Right ventricle myocardium inferior (tissue), 1 donor: ENCODE results near the gene MXRA7. TPM values are rescaled to one million over a fixed set of nuclear protein-coding genes. Genes with fewer than 3 reads are reported as not detected.
"Not testable (repeated sequence)": the region's sequence is repeated elsewhere in the genome, so short reads cannot be mapped to it uniquely, and the experiment has no call there.

Experiments
- ATAC-seq: fragments of 200-7000 bp; cut with Tn5 transposase; one replicate; pipeline ENCODE4 v1.9.1; 2020; ENCODE audit warnings: mild to moderate bottlenecking, moderate library complexity
- DNase-seq: peaks from one replicate; pipeline ENCODE4 v3.0.0; 2021; ENCODE audit errors: missing footprints
- intact Hi-C: fragments of 100-400 bp; cut with DNase I; formaldehyde crosslinking; loops from one replicate; pipeline ENCODE4 v1.11.0; 2022
- total RNA-seq: library from RNA; stranded (reverse); fragmentation: NEBNext Ultra II Directional; extraction: Animal tissue kit (Norgen Biotek cat#: 25700); gene quantifications from one replicate; pipeline ENCODE4 v1.2.1, GENCODE V29; 2021
- donor health status: DM: no; HTN: yes; CAD: no; lungs with severe emphysema.

Gene MXRA7
- total RNA-seq, 1 donor from 2014 or later = 375 TPM

DNA sequence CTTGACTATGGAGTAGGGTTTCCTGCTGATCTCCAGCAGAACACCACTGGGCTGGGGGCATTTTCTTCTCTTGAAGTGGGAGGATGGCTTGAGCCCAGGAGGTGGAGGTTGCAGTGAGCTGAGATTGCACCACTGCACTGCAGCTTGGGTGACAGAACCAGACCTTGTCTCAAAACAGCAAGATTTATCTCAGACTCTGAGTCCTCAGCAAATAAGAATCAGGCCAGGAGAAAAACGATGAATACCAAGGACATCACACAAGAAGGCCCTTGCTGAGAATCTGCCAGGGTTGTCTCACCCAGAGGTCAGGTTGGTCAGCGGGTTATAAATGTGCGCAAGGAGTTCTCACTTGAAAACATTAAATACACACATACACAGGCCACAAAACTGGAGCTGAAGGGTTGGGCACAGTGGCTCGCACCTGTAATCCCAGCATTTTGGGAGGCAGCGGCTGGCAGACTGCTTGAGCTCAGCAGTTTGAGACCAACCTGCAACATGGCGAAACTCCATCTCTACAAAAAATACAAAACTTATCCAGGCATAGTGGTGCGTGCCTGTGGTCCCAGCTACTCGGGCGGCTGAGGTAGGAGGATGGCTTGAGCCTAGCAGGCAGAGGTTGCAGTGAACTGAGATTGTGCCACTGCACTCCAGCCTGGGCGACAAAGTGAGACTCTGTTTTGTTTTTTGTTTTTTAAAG is 7.7 kb downstream of the MXRA7 start:
- DNase-seq = no peak
- ATAC-seq = no peak
- intact Hi-C loops = no loop called here

DNA sequence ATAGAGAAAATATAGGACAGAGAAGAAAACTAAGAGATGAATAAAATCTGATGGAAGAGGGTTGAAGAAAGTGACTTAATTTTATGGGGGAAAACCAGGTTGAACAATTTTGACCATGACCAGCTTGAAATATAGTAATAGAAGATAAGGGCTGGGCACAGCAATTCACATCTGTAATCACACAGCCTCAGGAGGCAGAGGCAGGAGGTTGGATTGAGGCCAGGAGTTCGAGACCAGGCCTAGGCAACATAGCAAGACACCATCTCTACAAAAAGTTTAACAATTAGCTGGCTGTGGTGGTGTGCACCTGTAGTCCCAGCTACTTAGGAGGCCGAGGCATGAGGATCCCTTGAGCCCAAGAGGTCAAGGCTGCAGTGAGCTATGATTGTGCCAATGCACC is 8.7 kb downstream of the MXRA7 start:
- DNase-seq = no peak
- ATAC-seq = no peak

DNA sequence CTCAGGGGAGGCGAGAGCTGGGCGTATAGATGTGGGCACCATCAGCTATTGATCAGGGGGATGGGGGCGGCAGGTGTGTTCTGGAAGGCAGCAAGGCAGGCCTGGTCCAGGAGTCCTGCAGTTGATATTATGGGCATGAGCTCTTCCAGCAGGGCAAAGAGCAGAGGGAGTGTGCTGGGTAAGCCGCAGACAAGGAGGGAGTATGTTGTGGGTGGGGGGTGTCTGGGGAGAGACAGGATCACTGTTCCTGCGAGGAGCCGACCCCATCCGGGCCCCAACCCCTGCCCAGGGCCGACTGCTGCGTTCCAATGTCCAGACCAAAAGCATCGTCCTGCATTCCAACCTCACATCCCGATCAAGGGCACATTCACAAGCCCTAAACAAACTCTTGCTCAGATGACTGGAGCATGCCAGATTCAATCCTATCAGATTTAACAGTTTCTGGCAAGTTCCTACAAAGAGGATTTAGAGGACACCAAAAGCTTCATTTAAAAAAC is 9.2 kb downstream of the MXRA7 start:
- ATAC-seq (no peak), DNase-seq (no peak)
- intact Hi-C loops = loop anchor here (1.0 kb wide), 1 partner anchor 13 kb away; no protein-coding TSS in a partner anchor

More for the DNA sequence above, 8.7 kb downstream of the MXRA7 start:
- intact Hi-C loops = no loop called here

DNA sequence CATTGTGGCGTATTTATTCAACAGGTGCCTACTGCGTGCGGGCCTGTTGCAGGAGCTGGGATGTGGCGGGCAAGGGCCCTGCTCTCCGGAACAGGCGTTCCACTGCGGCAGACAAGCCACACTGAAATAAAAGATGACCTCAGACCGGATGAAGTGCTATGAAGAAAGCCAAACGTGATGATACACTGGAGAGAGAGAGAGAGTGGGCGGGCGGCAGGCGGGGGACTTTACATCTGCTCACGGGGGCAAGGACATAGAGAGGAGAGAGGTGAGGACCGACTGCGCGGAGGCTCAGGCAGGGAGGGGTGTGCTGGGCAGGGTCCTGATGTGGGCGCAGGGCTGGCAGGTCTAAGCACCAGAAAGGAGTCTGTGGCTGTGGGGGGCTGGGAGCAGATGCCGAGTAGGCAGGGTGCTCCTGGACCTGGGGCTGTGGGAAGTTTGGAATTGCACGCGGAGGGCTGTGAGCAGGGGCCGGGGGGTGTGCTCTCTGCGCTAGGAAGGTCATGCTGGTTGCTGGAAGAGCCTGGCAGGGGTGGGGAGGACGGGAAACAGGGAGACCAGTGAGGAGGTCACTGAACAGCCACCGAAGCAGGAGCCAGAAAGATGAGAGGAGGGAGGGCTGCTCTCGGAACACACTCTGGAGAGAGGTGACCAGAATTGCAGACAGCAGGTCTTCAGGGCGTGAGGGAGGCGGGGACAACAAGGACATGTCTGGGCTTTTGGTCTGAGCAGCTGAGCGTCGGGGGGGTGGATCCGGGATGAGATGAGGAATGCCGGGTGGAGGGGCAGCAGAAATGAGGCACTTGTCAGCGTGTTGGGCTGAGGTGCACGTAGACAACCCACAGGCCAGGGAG is 9.9 kb downstream of the MXRA7 start:
- peak; percentile 76 for ATAC-seq
- intact Hi-C loops = loop anchor here (1.0 kb wide), 1 partner anchor 13 kb away; no protein-coding TSS in a partner anchor
- DNase-seq = peak; percentile 84

DNA sequence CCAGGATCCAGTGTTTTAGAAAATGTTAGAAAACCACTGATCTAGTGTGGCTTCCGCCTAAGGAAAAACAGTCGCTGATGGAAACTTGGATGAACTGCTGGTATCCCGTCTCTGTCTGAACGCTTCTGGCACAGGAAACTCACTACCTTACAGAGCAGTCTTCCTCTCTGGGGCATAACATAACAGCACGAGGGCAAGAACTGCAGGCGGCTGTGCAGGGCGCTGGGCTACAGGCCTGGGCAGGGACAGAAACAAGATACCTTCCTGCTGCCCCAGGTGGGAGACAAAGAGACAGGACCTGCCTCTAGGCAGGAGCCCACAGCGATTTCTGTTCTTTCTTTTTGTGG is 10.5 kb downstream of the MXRA7 start:
- DNase-seq (no peak), ATAC-seq (peak; percentile 12)
- intact Hi-C loops = no loop called here

DNA sequence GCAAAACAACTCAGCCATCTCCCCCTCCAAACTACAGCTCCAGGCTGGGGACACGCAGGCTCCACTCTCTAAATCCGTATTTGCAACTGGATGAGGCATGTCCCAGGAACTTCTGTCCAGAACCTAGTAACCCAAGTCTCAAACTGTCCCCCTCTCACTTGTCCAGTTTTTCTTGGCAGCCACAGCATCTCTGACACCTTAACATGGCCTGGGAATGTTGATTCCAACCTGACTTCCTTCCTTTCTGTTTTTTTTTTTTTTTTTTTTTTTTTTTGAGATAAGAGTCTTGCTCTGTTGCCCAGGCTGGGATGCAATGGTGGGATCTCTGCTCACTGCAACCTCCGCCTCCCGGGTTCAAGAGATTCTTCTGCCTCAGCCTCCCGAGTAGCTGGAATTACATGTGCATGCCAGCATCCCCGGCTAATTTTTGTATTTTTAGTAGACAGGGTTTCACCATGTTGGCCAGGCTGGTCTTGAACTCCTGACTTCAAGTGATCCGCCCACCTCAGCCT is 12.2 kb downstream of the MXRA7 start:
- ATAC-seq, intact Hi-C loops, DNase-seq: not testable (repeated sequence)

DNA sequence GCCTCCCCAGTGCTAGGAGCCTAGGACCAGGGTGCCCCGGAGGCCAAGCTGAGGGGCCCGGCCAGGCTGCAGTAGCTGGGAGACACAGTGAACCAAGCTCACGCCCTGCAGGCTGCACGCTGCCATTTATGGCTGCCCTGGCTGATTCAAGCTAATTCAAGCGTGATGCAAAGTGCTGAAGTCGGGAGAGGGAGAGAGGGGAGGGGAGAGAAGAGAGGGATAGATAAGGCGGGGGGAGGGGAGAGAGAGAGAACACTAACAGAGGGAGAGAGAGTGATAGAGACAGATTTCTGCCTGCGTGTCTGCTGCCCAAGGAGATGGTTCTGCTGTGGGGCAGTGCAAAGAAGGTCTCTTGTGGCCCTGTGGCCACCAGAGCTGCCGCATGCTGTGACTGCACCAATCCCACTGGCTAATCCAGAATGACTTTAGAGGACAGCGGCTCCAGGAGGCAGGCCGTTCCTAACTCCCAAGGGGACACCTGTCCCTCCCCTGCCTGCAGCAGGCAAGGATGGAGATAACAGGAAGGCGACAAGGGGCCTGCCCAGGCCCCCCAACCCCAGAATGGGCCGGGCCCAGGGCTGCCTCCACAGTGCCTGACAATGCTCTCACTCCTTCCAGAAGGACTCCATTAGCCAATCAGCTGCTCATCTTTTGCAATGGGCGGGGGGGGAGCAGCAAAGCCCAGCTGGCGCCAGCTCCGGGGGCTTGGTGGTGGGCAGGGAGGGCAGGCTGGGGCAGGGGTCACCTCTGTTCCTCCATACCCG is 12.9 kb downstream of the MXRA7 start:
- peak; percentile 26 for ATAC-seq
- no peak for DNase-seq
- intact Hi-C loops = no loop called here

DNA sequence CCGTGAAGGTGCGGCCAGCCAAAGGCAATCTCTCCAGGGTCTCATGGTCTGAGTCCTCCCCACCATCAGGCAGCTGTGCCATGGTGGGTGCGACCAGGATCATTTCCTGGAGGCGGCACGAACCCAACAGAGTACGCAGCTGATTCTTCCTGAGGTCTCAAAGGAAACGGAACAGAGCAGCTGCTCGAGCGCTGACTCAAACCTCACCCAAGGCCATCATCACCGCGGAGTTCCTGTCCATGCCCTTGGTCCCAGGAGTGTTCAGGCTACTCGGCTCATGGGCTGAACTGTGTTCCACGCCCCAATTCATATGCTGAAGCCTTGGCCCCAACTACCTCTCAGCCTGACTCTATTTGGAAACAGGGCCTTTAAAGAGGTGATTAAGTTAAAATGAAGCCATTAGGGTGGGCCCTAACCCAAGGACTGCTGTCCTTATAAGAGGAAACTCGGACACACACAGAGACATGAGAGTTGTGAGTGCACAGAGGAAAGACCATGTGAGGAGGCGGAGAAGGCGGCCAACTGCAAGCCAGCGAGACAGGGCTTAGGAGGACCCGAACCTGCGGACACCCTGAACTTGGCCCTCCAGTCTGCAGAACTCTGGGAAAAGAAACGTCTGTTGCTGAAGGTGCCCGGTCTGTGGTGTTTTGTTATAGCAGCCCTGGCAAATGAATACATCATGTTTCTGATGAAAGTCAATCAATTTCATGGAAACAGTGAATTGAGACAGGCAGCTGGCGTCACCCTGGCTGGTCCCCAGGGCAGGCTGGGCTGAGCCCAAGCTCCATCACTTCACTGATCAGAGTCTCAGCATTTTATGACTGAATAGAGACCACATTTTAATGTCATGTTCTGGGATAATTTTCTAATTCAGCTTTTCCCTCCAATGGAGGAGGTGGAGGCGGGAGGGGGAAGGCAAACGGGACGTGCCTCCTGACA is 13.7 kb downstream of the MXRA7 start:
- intact Hi-C loops = no loop called here
- ATAC-seq = peak; percentile 48

DNA sequence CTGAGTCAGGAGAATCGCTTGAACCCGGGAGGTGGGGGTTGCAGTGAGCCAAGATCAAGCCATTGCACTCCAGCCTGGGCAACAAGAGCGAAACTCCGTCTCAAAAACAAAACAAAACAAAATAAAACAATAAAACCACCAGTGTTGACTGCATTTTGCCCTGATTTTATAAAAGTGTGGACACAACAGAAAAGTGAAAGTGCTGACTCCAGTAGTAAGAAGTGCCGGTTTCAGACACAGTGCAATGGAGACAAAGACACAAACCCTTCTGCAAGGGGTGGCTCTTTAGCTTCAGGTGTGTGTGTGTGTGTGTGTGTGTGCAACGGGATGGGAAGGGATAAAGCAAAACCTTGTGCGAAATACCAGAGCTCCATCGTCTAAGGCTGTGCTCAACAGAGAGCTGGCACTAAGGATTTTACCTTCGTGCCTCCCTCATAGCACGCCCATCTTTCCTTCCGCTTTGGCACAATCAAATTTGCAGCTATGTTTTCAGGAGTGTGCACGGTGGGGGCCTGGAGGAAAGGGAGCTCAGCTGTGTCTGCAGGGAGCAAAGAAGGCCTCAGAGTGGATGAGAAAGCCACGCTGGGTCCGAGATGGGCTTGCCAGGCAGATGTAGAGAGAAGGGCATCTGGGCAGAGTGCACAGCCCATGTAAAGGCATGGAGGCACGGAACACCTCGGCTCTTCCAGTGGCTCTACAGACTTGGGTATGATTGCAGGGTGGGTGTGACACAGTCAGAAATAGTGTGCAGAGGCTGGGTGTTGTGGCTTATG is 15.5 kb downstream of the MXRA7 start:
- DNase-seq = no peak
- ATAC-seq = no peak
- intact Hi-C loops = no loop called here

More for the DNA sequence above, 13.7 kb downstream of the MXRA7 start:
- no peak for DNase-seq

DNA sequence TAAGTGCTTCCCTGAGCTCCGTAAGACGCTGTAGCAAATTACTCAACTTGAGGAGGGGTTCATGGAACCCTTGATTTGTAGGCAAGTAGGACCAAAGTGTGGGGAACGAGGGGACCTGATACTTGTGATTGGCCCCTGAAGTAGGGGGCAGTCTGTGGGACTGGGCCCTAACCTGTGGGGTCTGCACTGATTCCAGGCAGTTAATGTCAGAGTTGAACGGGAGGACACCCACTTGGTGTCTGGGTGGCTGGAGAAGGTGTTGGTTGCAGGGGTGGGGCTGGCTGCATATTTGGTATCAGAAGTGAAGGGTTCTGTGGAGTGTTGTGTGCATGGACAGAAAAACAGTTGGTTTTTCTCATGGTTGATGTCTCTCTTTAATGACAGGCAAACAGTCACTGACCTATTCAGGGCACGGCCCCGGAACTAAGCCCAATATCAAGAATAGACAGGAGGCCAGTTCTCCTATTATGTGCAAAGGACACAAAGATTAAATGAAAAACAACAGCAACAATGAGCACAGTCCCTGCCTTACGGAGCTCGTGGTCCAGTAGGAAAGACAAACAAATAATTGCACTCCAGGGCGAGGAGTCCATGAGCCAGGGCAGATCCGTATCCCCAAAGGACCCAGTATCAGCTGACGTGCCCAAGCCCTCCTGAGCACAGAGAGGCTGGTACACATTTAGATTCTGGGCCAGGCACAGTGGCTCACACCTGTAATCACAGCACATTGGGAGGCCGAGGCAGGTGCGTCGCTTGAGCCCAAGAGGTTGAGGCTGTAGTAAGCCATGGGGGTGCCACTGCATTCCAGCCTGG is 19.2 kb downstream of the MXRA7 start:
- DNase-seq = no peak
- intact Hi-C loops = no loop called here
- no peak for ATAC-seq

DNA sequence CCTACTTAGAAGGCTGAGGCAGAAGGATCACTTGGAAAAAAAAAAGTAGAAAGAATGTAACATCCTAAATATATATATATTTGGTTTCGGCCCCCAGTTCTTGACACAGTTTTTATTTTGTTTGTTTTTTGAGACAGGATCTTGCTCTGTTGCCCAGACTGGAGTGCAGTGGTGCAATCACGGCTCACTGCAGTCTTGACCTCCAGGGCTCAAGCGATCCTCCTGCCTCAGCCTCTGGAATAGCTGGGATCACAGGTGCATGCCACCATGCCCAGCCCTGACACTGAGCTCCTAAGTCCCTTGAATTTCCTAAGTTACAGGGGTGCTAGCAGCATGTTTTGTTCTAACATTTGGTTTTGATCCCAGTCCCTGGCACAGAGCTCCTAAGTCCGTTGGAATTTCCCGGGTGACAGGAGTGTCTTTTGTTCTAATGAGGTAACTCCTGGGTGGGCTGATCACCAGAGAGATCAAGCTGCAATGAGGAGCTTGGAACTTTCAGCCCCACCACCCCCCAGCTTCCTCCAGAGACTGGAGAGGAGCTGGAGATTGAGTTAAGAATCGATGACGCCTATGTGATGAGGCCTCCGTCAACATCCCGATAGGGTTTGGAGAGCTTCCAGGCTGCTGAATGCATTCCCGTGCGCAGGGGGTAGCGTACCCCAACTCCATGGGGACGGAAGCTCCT is 20.0 kb downstream of the MXRA7 start:
- ATAC-seq (no peak), DNase-seq (no peak)
- intact Hi-C loops = no loop called here

DNA sequence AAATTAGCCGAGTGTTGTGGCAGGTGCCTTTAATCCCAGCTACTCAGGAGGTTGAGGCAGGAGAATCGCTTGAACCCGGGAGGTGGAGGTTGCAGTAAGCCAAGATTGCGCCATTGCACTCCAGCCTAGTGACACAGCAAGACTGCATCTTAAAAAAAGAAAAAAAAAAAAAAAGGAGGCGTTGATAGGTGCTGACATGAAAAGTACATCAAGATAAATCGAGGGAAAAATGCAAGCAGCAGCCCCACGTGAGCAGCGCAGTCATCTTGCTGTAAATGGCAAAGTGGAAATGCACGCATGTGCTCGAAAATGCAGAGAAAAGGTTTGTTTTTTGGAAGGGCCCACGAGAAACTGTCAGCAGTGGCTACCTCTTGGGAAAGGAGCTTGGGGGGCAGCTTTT is 20.9 kb downstream of the MXRA7 start:
- intact Hi-C loops = loop anchor here (2.0 kb wide), 1 partner anchor 25 kb away; no protein-coding TSS in a partner anchor
- DNase-seq = no peak
- ATAC-seq = no peak

DNA sequence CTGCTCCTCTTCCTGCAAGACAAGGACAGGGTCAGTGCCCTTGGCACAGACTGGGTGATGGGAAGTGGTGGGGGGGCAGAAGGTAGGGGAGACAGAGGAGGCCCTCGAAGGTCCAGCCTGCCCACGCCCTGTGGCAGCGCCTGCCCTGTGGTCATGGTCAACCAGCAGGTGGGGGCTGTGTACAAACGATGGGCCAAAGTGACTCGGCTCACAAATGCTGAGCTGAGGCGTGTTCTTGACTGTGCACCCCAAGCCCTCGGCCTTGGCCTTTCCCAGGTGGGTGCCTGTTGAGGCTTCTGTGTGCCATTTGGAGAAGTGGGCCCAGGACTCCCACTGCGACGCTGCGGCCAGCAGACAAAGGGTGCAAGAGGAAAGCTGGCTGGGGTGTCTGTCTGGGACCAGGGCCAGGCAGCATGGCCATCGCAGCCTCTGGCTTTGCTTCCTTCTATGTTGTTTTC is 22.6 kb downstream of the MXRA7 start:
- intact Hi-C loops = loop anchor here (1.0 to 2.0 kb wide), 2 partner anchors 13 to 27 kb away; no protein-coding TSS in a partner anchor
- DNase-seq (peak; percentile 79), ATAC-seq (peak; percentile 23)

DNA sequence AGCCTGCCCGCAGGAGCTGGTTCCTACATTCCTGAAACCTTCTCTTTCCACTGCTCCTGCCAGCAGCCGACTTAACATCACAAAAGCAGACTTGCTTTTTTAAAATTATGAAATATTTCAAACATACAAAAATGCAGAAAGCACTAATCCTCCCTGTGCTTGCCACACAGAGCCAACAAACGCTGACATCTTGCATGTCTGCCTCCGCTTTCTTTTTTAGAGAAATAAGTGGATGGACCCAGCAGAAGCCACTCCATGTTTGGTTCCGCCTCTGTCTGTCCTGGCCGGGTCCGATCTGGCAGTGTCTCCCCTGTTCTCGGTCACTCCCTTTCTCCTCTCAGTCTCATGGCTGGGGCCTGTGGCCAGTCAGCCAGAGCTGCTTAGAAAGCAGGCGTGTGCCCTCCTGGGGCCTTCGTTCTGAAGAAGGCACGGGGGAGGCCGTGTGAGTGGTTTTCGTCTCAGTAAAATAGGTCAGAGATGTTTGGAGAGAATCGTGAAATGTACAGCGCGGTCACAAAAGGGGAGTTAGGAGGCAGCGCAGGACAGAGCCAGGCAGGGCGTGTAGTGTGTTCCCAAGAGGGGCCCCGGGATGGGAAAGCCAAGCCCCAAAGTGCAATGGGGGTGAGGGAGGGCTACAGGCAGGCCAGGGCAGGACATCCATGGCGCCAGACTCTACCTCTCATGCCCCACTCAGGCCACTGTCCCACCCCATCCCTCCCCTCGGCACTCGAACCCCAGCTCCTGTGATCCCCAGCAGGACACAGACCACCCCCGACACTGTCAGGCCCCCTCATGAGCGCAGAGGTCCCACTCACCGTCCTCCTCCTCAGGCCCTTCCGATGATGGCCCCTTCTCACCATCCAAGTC is 23.2 kb downstream of the MXRA7 start:
- peak; percentile 87 for DNase-seq
- peak; percentile 71 for ATAC-seq
- intact Hi-C loops = loop anchor here (1.0 to 2.0 kb wide), 2 partner anchors 14 to 27 kb away; no protein-coding TSS in a partner anchor
